ENCODE measurements around the gene CD7. TPM values are rescaled to one million over a fixed set of nuclear protein-coding genes. Genes with fewer than 3 reads are reported as not detected.

Gene CD7
- total RNA-seq, 1 experiment from 2014 or later: not detected

- peak; percentile 84 for DNase-seq (ENCODE audit: low read depth)
These were observed 35.7 kb downstream of the CD7 start for GRCh38 chr17:82281502-82282238.

GRCh38 chr17:82281076-82281475 is 36.3 kb downstream of the CD7 start:
- DNase-seq (ENCODE audit: low read depth): no peak

DNA sequence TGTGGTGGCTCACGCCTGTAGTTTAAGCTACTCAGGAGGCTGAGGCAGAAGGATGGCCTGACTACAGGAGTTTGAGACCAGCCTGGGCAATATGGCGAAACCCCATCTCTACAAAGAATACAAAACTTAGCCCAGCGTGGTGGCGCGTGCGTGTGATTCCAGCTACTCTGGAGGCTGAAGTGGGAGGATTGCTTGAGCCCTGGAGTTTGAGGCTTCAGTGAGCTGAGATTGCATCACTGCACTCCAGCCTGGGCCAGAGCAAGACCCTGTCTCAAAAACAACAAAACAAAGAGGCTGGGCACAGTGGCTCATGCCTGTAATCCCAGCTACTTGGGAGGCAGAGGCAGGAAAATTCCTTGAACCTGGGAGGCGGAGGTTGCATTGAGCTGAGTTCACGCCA is 36.9 kb downstream of the CD7 start:
- no peak for DNase-seq (ENCODE audit: low read depth)

- no peak for DNase-seq (ENCODE audit: low read depth)
These were observed 38.5 kb downstream of the CD7 start for GRCh38 chr17:82278786-82279391.

GRCh38 chr17:82278308-82278707 is 39.1 kb downstream of the CD7 start:
- DNase-seq (ENCODE audit: low read depth): no peak

DNA sequence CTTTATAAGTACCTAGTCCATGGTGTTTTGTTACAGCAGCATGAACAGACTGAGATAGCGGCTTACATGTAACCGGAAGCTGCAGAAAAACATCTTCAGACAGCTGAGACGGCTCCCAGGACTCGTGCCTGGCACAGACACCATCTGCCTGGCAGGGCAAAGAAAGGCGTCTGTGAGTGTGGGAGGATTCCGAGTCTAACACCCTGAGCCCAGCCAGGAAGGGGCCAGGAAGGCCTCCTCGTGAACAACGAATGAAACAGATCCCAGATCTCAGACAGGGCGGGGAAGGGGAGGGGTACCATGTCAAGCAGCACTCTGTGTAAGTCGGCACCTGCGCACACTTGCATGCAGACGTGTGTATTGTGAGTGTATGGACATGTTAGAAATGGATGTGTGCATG is 39.6 kb downstream of the CD7 start:
- no peak for DNase-seq (ENCODE audit: low read depth)

- DNase-seq (ENCODE audit: low read depth): no peak
These were observed 40.5 kb downstream of the CD7 start for GRCh38 chr17:82276938-82277337.

- no peak for DNase-seq (ENCODE audit: low read depth)
These were observed 42.1 kb downstream of the CD7 start for GRCh38 chr17:82275326-82275725.

DNA sequence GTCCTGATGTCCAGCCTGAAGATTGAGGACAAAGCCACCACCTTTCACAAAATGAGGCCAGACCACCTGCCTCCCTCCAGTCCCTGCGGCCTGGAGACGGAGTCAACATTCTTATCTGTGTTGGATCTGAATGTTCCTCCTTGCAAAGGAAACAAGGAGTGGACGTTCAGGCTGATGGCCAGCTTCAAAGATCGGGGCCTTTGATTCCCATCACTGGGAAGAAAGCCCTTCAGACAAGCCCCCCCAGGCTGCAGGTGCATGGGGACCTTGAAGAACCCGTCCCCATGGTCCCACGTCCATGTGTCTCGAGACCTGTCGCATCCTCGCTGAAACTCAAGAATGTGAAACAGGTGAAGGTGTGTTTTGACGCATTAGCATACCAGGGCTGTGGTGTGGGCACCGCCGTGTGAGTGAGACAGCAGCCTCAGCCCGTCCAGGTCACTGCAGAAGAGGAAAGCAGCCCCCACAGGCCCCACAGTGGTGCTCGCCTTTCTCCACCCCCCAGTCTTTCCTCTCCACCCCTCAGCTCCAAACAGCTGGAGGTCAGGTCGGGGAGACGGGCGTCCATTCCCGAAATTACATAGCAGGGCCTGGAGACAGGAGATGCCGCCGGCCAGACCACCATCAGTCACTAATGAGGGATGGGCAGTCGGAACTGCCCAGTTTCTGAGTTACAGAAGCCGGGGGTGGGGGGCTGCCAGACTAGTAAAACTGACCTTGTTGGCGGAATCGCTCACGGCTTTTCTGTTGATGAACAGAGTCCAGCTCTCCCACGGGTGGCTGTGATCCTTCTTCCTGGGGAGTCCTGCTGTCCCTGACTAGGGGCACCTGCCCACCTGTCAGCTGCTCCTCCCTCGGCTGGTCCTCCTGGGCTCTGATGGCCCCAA is 43.0 kb downstream of the CD7 start:
- no peak for DNase-seq (ENCODE audit: low read depth)

GRCh38 chr17:82273327-82274133 is 43.9 kb downstream of the CD7 start, which contains the start of gene CSNK1D:
Gene CSNK1D (minus strand): TSS chr17:82273700. CDS start chr17:82273381, 319 bp downstream.
- peak; percentile 75 for DNase-seq (ENCODE audit: low read depth)

GRCh38 chr17:82272495-82273326 is 44.7 kb downstream of the CD7 start:
- no peak for DNase-seq (ENCODE audit: low read depth)

DNA sequence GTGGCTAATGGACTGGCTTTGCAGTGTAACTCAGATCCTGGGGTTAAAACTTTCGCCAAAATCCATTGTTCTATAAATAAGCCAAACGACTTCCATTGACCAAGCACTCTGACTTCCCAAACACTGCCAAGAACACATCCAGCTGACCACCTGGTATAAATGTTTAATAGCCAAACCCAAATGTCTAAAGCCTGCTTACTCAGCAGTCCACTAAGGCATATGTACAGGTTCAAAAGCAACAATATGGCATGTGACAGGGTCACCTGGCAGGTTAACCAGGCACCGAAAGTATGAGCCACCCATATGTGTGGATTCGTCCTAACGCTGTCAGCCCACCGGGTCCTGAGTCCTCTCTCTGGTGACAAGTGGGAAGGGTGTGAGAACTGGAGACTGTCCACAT is 46.0 kb downstream of the CD7 start:
- no peak for DNase-seq (ENCODE audit: low read depth)

GRCh38 chr17:82270651-82271050 is 46.8 kb downstream of the CD7 start:
- DNase-seq (ENCODE audit: low read depth): no peak

GRCh38 chr17:82269882-82270500 is 47.4 kb downstream of the CD7 start:
- no peak for DNase-seq (ENCODE audit: low read depth)

DNA sequence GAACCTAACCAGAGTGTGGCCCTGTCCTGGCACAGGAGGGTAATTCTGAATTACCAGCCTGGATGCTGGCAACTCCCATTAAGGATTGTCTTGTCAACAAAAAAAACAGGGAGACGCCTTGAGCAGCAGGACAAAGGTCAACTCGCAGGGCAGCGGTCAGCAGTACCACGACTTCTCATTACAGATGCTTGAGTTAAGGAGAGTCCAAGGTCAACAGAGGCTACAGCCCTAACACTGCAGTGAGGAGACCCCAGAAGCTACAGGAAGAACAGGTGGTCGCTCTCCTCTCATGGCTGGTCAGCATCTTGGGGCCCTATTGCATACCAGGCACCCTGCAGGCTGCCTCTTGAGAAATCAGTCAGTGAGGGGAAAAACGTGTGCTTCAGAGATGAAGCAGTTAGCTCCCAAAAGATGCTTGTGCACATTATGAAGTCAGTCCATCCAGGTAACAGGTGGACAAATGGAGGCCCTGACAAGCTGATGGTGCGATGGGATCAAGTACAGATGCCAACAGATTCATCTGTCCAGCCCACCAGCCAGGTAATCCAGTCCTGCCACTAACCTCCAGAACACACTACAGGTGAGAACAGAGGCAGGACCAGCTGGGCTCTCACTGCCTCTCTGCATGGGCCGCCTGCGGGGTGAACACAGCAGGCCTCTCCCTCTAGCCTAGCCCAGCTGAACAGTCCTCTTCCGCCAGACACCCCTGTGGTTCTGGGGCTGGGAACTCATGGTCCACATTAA is 48.1 kb downstream of the CD7 start:
- no peak for DNase-seq (ENCODE audit: low read depth)

GRCh38 chr17:82267575-82268379 is 49.6 kb downstream of the CD7 start:
- peak; percentile 90 for DNase-seq (ENCODE audit: low read depth)

- DNase-seq (ENCODE audit: low read depth): no peak
These were observed 51.3 kb downstream of the CD7 start for GRCh38 chr17:82266142-82266541.

Measured in HT1080 (cell line).